ENCODE results near the gene AMN.
A peak's percentile ranks its signal among the peaks of the same experiment; 100 is the strongest.

Gene AMN

GRCh38 chr14:102969060-102969791 is 46.8 kb downstream of the AMN start:
- DNase-seq: no peak

GRCh38 chr14:102969901-102970300 is 47.4 kb downstream of the AMN start:
- DNase-seq: no peak

GRCh38 chr14:102970496-102970895 is 48.0 kb downstream of the AMN start:
- no peak for DNase-seq

- DNase-seq: no peak
Measured at GRCh38 chr14:102971314-102971713, 48.9 kb downstream of the AMN start.

GRCh38 chr14:102971836-102972606 is 49.6 kb downstream of the AMN start:
- no peak for DNase-seq

- DNase-seq: peak; percentile 29 to 52 (median 49)
Measured at GRCh38 chr14:102973706-102974285, 51.3 kb downstream of the AMN start.

- DNase-seq: no peak
Measured at GRCh38 chr14:102975662-102976061, 53.2 kb downstream of the AMN start.

GRCh38 chr14:102977475-102977874 is 55.0 kb downstream of the AMN start:
- no peak for DNase-seq

- DNase-seq: no peak
Measured at GRCh38 chr14:102979406-102979805, 56.9 kb downstream of the AMN start.

GRCh38 chr14:102980409-102980810 is 57.9 kb downstream of the AMN start:
- DNase-seq: peak in 1 of 3 donors; percentile 41
